GM08714 (cell line): ENCODE data around the gene PGS1.
"Not testable (repeated sequence)": the region's sequence is repeated elsewhere in the genome, so short reads cannot be mapped to it uniquely, and the experiment has no call there.

Experiments used
- H3K4me3 ChIP-seq: fragments of 200-500 bp; sonication (Bioruptor generic); 2 replicates; pipeline ENCODE4 v1.5.1; 2014; ENCODE audit warnings: mild to moderate bottlenecking, low read length, inconsistent platforms
- ZNF274 ChIP-seq: IDR thresholded peaks from 2 replicates; pipeline ENCODE4 v1.6.1; 2012; ENCODE audit warnings: mild to moderate bottlenecking, low read depth, low read length

Gene PGS1

GRCh38 chr17:78378225-78379130, at the start of gene PGS1:
TSS of gene PGS1 (plus strand) at chr17:78378649. CDS start at chr17:78378666, 17 bp downstream.
- peak within 1 kb of the TSS; percentile 96 for H3K4me3 ChIP-seq
- TF ChIP-seq ZNF274: no peak

- no peak for TF ChIP-seq ZNF274
- no peak overlapping the region for H3K4me3 ChIP-seq
These were observed 49.0 kb upstream of the PGS1 start for GRCh38 chr17:78329263-78330059.

- TF ChIP-seq ZNF274: no peak
These were observed 47.8 kb upstream of the PGS1 start for GRCh38 chr17:78330570-78331224.

GRCh38 chr17:78331355-78331754, 47.1 kb upstream of the PGS1 start:
- not testable (repeated sequence) for H3K4me3 ChIP-seq

More at GRCh38 chr17:78330570-78331224, 47.8 kb upstream of the PGS1 start:
- no peak overlapping the region for H3K4me3 ChIP-seq

GRCh38 chr17:78332991-78333390, 45.5 kb upstream of the PGS1 start:
- no peak for TF ChIP-seq ZNF274
- no peak overlapping the region for H3K4me3 ChIP-seq

- H3K4me3 ChIP-seq: no peak overlapping the region
- TF ChIP-seq ZNF274: no peak
These were observed 43.2 kb upstream of the PGS1 start for GRCh38 chr17:78335209-78335608.

GRCh38 chr17:78337244-78338109, 41.0 kb upstream of the PGS1 start:
- no peak for TF ChIP-seq ZNF274
- H3K4me3 ChIP-seq: no peak overlapping the region

- no peak for TF ChIP-seq ZNF274
- H3K4me3 ChIP-seq: no peak overlapping the region; the same call in 1 of the 2 replicates
These were observed 39.8 kb upstream of the PGS1 start for GRCh38 chr17:78338486-78339259.

GRCh38 chr17:78340183-78340955, 38.1 kb upstream of the PGS1 start:
- H3K4me3 ChIP-seq: no peak overlapping the region
- TF ChIP-seq ZNF274: no peak

GRCh38 chr17:78341559-78342448, 36.6 kb upstream of the PGS1 start:
- no peak overlapping the region; the same call in 1 of the 2 replicates for H3K4me3 ChIP-seq
- no peak for TF ChIP-seq ZNF274

GRCh38 chr17:78342449-78343186, 35.8 kb upstream of the PGS1 start:
- no peak overlapping the region; the same call in 1 of the 2 replicates for H3K4me3 ChIP-seq
- TF ChIP-seq ZNF274: no peak
